Activated CD4-positive, alpha-beta T cell treated with anti-CD3 and anti-CD28 coated beads for 4 hours (primary cell): ENCODE results near the gene PSMA3.

Experiments used
- DNase-seq, 2 donors: peaks; one replicate each; pipeline ENCODE4 v3.0.0-alpha.2; 2020

The PSMA3 gene

DNA sequence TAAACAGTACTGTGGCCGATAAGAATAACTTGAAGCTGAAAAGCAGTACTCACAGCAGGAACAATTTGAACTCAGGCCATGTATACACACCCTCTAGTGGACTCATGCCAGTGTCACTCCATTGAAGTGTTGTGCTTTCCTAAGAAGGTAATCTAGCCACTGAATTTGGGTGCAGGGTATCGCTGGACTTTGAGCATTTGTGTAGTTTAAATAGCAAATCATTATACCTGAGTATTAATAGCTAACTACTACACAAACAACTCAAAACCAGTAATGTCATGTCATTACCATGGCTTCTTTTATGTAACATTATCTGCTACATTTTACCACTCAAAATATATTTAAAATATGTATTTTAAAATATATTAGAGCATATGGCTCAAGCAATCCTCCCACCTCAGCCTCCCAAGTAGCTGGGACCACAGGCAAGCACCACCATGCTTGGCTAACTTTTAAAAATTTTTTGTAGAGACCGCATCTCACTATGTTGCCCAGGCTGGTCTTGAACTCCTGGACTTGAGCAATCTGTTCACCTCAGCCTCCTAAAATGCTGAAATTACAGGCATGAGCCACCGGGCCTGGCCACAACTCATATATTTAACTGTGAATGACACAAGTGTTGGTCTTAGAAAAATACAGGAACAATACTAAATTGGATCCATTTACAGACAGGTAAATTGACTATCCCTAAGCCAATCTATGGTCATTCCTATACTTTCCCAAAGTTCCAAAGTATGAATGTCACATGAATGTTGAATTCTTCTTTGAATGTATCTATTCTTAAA lies 28.1 kb downstream of the PSMA3 start:
- no peak for DNase-seq

DNA sequence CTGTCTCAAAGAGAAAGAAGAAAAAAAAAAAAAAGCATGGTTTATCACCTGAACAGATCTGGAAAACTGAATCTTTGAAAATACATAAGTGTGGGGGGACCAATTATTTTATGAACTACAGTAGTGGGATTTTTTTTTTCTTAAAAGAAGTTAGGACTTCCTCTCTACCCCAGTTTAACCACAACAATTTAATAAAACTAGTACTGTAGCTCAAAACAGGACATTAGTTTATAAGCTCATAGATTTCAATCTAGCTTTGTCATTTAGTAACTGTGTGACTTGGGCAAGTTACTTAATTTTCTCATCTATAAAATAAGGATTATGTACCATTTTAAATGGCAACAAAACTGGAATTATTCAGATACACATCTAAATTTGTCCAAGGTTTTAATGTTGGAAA lies 30.2 kb downstream of the PSMA3 start:
- DNase-seq: no peak

DNA sequence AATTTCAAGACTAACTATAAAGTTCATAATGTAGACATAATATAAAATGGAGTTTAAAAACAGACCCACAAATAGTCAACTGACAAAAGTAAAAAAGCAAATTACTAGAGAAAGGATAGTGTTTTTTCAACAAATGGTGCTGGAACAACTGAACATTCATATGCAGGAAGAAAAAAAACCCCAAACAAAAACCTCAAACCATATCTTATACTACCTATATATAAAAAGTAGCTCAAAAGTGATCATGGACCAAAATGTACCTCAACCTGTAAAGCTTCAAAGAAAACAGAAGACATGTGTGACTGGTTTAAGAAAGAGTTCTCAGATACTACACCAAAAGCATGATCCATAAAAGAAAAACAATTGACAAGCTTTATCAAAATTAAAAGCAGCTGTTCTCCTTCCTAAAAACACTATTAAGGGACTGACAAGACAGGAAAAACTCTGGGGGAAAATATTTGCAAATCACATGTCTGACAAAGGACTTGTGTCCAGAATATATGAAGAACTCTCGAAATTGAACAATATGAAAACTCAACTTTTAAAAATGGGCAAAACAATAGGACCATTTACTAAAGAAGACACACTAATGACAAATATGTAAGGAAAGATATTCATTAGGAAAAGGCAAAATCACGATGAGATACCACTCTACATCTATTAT lies 31.0 kb downstream of the PSMA3 start:
- no peak for DNase-seq

DNA sequence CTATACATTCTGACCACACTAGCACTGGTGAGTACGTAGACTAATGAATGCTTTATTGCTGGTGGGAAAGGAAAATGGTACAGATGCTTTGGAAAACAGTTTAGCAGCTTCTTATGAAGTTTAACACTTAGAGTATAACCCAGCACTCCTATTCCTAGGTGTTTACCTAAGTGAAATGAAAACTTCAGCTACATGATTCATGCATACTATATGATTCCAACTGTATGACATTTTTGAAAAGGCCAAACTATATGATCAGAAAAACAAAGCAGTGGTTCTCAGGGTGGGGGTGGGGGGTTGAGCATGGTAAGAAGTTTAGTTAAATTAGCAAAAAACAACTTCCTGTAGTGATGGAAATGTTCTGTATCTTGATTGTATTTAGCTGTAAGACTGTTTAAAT lies 31.6 kb downstream of the PSMA3 start:
- no peak for DNase-seq

DNA sequence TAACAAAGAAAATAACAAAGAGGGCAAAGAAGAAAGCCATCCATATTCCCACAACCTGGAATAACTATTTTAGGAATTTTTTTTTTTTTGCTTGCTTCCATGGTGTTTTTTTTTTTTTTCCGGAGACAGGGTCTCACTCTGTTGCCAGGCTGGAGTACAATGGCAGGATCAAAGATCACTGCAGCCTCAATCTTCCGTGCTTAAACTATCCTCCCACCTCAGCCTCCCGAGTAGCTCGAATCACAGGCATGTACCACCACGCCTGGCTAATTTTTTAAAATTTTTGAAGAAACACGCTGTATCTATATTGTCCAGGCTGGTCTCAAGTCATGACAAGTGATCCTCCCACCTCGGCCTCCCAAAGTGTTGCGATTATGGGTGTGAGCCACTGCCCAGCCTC lies 33.5 kb downstream of the PSMA3 start:
- DNase-seq: no peak

DNA sequence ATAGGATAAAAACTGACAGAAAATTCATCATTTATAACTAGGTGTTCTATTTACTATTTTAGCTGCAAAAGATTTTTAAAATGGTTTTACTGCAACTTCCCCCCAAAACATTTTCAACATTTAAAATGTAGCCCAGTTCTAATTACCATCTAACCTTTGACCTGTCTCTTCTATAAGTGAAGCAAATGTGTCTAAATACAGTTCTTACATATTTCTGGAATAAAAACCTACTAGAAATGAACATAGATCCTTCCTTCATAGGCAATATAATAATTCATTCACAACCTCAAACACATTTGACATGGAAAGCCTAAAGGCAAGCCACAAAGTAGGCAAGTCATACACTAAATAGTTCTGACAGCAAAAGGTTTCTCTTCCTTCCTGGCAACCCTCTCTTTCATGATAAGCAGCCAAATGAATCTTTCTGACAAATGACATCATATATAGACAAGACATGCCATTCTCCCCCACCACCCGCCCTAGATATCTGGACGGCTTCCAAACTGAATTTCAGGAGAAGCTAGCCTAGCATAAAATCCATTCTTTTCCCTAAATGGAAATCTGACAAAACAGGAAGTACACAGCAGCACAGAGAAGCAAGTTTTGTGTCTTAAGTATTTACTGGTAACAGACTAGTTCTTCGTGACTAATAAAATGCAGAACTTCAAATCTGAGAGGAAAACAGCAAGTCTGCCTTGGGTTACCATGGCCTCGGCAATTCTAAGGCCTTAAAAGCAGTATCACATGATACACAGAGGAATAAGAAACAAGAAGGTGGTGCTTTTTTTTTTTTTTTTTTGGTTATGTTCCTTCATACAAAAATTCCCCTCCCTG lies 36.5 kb downstream of the PSMA3 start:
- DNase-seq: peak; percentile 12 to 29

DNA sequence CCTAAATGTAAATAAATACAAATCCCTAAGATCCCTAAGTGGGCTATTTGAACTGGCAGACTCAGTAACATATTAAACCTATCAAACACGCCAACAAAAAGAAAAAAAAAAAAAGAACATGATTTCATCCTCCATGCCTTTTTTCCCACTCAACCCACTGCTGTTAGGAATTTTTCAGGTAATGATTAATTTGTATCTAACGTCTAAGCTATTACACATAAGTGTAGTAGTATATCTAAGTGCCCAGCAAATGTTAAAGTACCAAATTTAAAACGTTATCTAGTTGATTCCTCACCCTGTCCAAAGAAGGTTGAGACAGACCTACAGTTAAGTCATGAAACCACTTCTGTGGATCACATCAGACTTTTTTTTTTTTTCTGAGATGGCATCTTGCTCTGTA lies 37.3 kb downstream of the PSMA3 start:
- DNase-seq: no peak

DNA sequence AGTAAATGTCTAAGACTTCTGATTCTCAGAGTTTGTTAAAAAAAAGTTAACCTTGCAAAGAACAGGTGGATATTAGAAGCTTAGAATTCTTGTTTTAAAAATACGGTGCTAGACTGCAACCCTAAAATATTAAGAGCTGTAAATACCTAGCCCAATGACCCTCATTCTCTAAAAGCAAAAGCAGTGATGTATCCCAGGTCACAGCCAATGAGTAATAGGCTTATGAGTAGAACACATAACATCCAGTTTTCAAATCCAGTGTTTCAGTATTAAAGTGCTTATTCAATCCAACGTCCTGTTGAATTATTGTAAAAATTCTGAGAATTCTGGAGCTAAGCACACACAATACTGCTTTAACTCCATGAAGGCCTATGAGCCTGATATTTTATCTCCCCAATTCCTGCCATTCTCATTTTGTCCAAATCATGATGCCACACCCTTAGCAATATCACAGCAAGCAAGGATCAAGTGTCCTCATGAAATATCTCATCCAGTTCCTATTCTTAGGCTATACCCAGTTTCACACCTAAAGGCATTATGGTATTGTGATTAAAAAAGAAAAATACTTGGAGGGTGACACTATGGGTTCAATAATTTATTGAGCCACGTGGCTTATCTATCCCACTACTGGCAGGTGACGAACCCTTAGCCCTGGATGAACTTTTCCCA lies 38.4 kb downstream of the PSMA3 start:
- DNase-seq: no peak

DNA sequence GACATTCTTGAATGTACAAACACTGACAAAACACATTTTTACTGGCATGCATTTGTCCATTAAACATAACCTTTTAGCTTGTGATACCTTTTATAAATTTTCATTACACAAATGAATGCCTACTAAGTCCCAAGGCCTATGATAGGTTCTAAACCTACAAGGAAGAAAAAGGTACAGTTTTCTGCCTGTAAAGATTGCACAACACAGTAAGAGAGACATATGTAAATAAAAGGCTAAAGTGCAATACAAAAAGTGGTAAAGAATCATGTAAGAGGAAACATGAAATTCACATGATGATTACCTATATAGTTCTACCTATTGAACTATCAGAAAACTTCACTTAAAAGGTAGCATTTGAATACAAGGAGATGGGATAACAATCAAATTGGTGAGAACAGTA lies 39.1 kb downstream of the PSMA3 start:
- no peak for DNase-seq

DNA sequence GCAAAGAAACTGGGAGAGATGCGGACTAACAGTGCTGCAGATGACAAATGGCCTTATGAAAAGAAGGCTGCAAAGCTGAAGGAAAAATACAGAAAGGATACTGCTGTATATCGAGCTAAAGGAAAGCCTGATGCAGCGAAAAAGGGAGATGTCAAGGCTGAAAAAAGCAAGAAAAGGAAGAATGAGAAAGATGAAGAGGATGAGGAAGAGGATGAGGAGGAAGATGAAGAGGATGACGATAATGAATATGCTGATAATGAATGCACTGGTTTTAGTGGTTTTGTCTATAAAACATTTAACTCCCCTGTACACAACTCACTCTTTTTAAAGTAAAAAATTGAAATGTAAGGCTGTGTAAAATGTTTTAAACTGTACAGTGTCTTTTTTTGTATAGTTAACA lies 40.5 kb downstream of the PSMA3 start:
- DNase-seq: no peak

DNA sequence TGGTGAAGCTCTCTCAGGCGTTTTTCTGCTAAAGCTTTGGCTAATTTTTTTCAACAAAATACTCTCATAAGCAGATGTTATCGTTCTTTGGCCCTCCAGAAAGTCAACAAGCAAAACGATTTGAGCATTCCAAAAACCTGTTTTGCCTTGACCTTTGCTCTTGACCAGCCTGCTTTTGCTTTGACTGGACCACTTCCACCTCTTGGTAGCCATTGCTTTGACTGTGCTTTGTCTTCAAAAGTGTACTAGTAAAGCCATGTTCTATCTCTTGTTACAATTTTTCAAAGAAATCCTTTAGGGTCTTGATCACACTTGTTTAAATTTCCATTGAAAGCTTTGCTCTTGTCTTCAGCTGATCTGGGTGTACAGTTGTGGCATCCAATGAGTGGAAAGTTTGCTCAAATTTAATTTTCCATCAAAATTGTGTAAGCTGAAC lies 43.0 kb downstream of the PSMA3 start:
- no peak for DNase-seq

DNA sequence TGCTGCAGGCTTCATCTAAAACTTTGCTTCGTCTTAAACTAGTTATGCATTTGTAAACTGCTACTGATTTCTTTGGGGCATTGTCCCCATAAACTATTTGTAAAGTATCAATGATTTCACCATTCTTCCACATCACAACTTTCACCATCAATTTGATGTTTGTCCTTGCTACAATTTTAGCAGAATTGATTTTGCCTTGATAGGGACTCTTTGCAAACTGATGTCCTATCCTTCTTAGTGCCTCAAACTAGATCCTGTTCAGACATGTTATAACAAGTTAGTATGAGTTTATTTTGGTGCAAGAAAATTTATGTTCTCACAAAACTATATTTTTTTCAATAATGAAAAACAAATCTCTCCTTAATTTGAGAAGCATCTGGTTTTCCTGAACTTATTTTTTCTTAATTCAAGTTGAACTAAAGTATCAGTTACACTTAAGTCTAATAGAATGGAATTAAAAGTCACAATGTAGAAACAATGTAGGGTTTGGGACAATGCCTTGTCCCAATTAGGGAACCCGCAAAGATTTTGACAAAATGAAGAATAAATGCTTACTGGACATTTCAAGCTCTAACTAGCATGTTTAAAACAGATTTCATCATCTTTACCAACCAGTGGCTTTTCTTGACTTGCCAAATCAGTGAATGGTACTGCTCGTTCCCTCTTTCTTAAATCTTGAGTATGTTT lies 43.6 kb downstream of the PSMA3 start:
- DNase-seq: no peak

DNA sequence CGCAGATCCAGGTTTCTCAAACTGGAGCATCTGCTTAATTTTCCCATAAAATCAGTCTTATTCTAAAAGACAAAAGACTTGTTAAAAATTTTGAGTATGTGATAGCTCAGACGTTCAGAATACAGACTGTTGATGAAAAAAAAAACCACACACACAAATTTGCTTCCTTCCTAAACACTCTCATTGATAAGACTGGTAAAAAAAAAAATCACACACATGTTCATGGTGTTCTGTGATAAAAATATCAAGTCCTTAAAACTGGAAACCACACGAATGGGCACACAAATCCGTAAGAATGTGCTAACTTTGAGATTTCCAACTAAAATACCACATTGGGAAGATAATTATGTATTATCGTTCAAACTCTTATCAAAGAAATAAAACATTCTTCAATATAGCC lies 47.0 kb downstream of the PSMA3 start:
- DNase-seq: no peak

DNA sequence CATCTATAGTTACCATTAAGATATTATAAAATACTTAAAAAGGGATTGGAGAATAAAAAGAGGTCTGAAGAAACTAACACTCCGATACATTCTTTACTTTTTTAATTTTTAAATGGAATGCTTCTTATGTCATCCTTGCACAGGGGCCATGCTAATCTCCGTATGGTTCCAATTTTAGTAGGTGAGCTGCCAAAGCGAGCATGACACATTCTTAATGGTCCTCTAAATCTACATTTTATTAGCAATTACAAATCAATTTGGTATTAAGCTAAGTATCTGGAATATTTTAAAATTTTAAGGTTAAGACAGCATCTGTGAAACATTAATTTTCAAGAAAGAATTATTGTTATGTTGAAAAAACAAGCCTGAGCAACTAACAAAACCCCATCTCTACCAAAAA lies 47.5 kb downstream of the PSMA3 start:
- no peak for DNase-seq

DNA sequence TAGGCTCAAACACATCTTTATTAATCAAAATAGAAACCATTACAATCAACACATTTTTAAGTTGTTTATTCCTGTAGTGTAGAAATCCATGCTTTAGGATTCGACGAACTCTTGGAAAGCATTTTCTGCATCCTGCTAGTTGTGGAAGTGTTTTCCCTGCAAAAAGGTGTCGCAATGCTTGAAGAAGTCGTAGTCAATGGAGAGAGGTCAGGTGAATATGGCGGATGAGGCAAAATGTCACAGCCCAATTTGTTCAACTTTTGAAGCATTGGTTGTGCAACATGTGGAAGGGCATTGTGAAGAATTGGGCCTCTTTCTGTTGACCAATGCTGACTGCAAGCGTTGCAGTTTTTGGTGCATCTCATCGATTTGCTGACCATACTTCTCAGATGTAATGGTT lies 49.6 kb downstream of the PSMA3 start:
- no peak for DNase-seq

DNA sequence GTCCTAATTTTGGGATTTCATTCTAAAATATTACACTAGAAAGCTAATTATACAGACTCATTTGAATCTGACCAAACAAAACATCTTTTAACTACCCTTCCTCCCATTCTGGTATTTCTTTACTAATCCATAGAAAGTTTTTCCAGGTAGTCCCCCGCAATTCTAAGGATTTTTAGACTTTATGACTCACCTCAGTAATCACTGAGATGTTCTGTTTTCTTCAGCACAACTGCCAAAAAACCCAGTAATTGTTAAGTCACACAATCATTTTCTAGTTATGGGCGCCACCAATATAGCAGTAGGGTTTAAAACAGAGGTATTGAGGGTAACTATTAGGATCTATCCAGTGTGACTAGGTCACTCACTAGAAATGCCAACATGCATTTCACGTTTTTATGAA lies 52.1 kb downstream of the PSMA3 start:
- DNase-seq: no peak

DNA sequence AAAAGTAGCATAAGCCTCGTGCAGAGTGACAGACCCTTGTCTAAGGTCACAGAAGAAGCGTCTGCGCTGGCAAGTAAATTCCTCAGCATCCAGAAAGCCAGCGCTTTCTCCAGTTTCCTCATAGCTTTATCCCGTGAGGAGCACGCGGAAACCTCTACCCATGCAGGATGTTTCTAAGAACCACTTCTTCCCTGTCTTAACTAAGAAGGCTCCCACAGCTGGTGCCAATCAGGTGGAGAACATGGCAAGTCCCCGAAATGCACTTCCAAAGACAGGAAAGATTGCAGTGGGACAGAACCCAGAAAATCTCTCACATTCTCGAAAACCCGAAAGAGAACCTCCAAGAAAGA lies 52.7 kb downstream of the PSMA3 start:
- DNase-seq: no peak

DNA sequence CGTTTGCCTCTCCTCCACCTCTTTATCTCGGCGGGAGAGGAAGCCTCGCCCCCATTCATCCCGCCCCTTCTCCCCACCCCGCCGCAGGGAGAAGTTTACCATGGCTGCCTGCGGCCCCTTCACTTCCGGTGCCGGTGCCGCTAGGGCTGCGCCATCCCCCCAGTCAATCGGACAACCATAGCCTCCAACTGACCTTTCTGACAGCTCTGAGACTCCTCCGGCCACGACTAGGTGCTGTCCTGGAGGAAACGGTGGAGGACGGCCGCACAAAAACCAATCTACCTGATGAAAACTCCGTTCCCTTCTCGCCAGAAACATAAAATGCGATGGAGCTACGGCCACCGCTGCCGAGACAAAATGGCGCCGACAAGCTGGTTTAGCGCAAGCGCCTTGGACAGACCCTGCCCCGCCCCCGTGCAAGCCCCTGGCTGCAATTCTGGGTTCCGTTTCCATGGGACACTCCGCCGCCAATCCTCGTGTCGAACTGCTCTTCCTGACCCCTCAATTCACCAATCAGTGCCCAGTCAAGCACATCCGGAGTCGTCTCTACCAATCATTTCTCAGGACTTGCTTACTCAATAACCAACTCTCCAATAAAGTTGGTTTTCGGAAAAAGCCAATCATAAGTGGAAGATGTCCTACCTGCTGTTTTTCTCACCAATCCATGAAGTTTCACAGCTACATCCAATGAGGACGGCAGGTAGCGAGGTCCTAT lies 53.3 kb downstream of the PSMA3 start:
- peak; percentile 97 to 99 for DNase-seq

DNA sequence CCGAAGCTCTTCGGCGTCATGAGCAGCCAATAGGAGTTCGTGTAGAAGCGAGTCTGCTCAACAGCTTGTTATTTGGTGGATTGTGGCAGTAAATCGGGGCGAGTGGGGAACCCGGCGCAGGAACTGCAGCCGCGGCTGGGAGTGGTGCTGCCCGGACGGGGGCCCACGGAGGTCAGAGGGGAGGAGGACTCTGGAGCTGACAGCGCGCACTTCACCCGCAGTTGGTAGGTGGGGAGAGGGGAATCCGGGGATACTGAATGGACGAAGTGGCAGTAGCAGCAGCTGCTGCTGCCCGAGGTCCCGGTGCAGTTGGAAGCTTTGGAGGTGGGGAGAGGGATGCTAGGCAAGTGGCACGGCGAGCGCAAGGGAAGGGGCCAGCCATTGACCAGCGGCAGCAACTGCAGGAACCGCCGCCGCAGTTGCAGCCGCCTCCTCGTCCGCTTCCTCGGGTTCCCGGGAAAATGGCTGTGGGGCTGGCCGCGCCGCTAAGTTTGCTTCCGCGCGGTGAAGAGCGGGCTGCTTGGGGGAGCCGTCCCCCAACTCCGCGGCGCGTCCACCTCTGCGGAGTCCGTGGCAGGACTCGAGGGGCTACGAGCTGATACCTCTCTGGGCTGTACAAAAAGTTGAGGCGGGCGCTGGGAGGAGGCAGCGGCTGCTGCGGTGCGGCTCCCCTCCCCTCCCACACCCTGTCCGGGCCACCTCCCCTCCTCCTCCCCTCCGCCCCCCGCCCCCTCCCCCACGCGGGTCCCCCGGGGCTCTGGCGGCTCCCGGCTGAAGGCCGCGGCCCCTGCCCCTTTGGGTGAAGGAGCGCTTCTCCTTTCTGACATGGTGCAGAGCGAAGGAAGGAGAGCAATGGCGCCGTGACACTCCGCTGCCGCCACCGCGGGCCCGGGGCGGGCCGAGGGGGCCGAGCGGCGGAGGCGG lies 54.1 kb downstream of the PSMA3 start, which contains the start of gene ARID4A:
Gene ARID4A (plus strand): TSS at position 79 of the 924 bp plus-strand sequence. CDS start 1,300 bp downstream, outside the sequence.
- DNase-seq: peak; percentile 78 to 83
